ENCODE measurements around the gene PCDH11Y. TPM values are rescaled to one million over a fixed set of nuclear protein-coding genes. Genes with fewer than 3 reads are reported as not detected.
"Not testable (repeated sequence)": the region's sequence is repeated elsewhere in the genome, so short reads cannot be mapped to it uniquely, and the experiment has no call there.

The PCDH11Y gene
- total and polyA plus RNA-seq, 2 experiments from 2014 or later: 4.3 to 5.0 TPM

DNA sequence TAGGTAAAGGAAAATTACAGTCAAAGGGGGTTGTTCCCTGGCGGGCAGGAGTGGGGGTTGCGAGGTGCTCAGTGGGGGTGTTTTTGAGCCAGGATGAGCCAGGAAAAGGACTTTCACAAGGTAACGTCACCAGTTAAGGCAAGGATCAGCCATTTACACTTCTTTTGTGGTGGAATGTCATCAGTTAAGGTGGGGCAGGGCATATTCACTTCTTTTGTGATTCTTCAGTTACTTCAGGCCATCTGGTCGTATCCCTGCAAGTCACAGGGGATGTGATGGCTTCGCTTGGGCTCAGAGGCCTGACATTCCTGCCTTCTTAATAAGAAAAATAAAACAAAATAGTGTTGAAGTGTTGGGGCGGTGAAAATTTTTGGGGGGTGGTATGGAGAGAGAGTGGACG is 324.8 kb downstream of the PCDH11Y start:
- not testable (repeated sequence) for H3K4me3 ChIP-seq; H3K9me2 ChIP-seq (ENCODE audit: insufficient read depth); H3K4me1 ChIP-seq (ENCODE audit: insufficient read depth); ATAC-seq; H3K4me2 ChIP-seq; H3K27me3 Mint-ChIP-seq (ENCODE audit: insufficient read depth, low read depth, poor library complexity); H4K20me1 ChIP-seq (replicated peaks; ENCODE audit: insufficient read depth); H3K9me3 Mint-ChIP-seq; H3K36me3 ChIP-seq (ENCODE audit: insufficient read depth); H3K27me3 ChIP-seq (ENCODE audit: insufficient read depth); H2AFZ ChIP-seq; H3F3A ChIP-seq (replicated peaks; ENCODE audit: low read depth)
- peak; percentile 30; the same call in 1 of the 2 replicates for TF ChIP-seq POLR2AphosphoS5 (IDR thresholded peaks at IDR 0.05; ENCODE audit: low read depth)
- TF ChIP-seq NANOG (IDR thresholded peaks at IDR 0.05; ENCODE audit: borderline replicate concordance): peak; percentile 45; the same call in 1 of the 2 replicates
- peak; percentile 38; the same call in 1 of the 2 replicates for TF ChIP-seq CREB1 (CRISPR knock-in tag; IDR thresholded peaks at IDR 0.05; ENCODE audit: low read depth)
- peaks cover 16% of the 10 kb centered on the region for H3K4me1 Mint-ChIP-seq
- peaks cover 18% of the 10 kb centered on the region for H3K79me2 ChIP-seq (replicated peaks; ENCODE audit: insufficient read depth)
- H3K36me3 Mint-ChIP-seq (ENCODE audit: low read depth): peaks cover 25% of the 10 kb centered on the region
- peak overlapping the region; percentile 95 for H3K27ac ChIP-seq (ENCODE audit: low read depth)
- peak; percentile 27 for DNase-seq (ENCODE audit: low spot score)
- H3K27ac Mint-ChIP-seq: peak overlapping the region; percentile 98
- 0 out of 3 replicates have a peak overlapping the region, but pooled peaks have one; percentile 11 for H3K4me3 Mint-ChIP-seq

- not testable (repeated sequence) for H3K27me3 ChIP-seq (ENCODE audit: insufficient read depth); H3K4me1 ChIP-seq (ENCODE audit: insufficient read depth); H3K36me3 ChIP-seq (ENCODE audit: insufficient read depth); H3K4me2 ChIP-seq; H3F3A ChIP-seq (replicated peaks; ENCODE audit: low read depth); H3K79me2 ChIP-seq (replicated peaks; ENCODE audit: insufficient read depth); H3K4me3 Mint-ChIP-seq; H2AFZ ChIP-seq; H3K9me2 ChIP-seq (ENCODE audit: insufficient read depth); H3K4me1 Mint-ChIP-seq; H3K4me3 ChIP-seq; H3K9me3 Mint-ChIP-seq; H4K20me1 ChIP-seq (replicated peaks; ENCODE audit: insufficient read depth); DNase-seq (ENCODE audit: low spot score); H3K27ac Mint-ChIP-seq; H3K27ac ChIP-seq (ENCODE audit: low read depth); H3K27me3 Mint-ChIP-seq (ENCODE audit: insufficient read depth, low read depth, poor library complexity); ATAC-seq
- H3K36me3 Mint-ChIP-seq (ENCODE audit: low read depth): peaks cover 14% of the 10 kb centered on the region; the same call in 2 of the 3 replicates
These were observed 342.1 kb downstream of the PCDH11Y start for GRCh38 chrY:5342220-5342619.

- not testable (repeated sequence) for H3K9me3 Mint-ChIP-seq; H3F3A ChIP-seq (replicated peaks; ENCODE audit: low read depth); H3K4me1 ChIP-seq (ENCODE audit: insufficient read depth); H3K4me1 Mint-ChIP-seq; ATAC-seq; DNase-seq (ENCODE audit: low spot score); H3K4me3 Mint-ChIP-seq; H3K79me2 ChIP-seq (replicated peaks; ENCODE audit: insufficient read depth); H3K36me3 ChIP-seq (ENCODE audit: insufficient read depth); H3K4me3 ChIP-seq; H4K20me1 ChIP-seq (replicated peaks; ENCODE audit: insufficient read depth); H3K27me3 ChIP-seq (ENCODE audit: insufficient read depth); H2AFZ ChIP-seq; H3K9me2 ChIP-seq (ENCODE audit: insufficient read depth); H3K4me2 ChIP-seq; H3K27ac ChIP-seq (ENCODE audit: low read depth); H3K36me3 Mint-ChIP-seq (ENCODE audit: low read depth); H3K27ac Mint-ChIP-seq; H3K27me3 Mint-ChIP-seq (ENCODE audit: insufficient read depth, low read depth, poor library complexity)
These were observed 543.6 kb downstream of the PCDH11Y start for GRCh38 chrY:5543705-5544104.

DNA sequence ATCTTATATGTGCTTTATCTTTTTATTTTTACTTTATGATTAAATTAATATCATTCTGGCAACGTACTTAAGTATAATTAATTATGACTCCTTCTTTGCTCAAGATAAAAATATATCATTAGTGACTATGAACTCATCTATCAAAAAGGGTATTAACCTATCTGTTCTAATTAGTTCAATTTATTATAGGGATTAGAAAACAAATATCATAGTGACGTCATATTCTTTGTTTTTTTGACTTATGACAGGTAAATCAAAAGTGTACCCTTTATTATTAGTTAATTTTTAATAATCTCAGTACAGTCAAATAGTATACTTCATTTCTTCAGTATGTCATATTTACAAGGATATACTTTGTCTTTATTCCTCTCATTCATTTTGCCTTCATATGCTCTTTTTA is 638.5 kb downstream of the PCDH11Y start:
- not testable (repeated sequence) for H3K4me3 ChIP-seq; H3K4me1 Mint-ChIP-seq; H3K79me2 ChIP-seq (replicated peaks; ENCODE audit: insufficient read depth); H3K36me3 Mint-ChIP-seq (ENCODE audit: low read depth); H2AFZ ChIP-seq; H3K9me2 ChIP-seq (ENCODE audit: insufficient read depth); H3K27me3 Mint-ChIP-seq (ENCODE audit: insufficient read depth, low read depth, poor library complexity); H3K4me3 Mint-ChIP-seq; H3K4me2 ChIP-seq; H3K9me3 Mint-ChIP-seq; ATAC-seq; H3K27me3 ChIP-seq (ENCODE audit: insufficient read depth); H3K36me3 ChIP-seq (ENCODE audit: insufficient read depth); H4K20me1 ChIP-seq (replicated peaks; ENCODE audit: insufficient read depth); DNase-seq (ENCODE audit: low spot score); H3K27ac Mint-ChIP-seq; H3K27ac ChIP-seq (ENCODE audit: low read depth); H3K4me1 ChIP-seq (ENCODE audit: insufficient read depth); H3F3A ChIP-seq (replicated peaks; ENCODE audit: low read depth)

- not testable (repeated sequence) for H4K20me1 ChIP-seq (replicated peaks; ENCODE audit: insufficient read depth); ATAC-seq; H3K9me2 ChIP-seq (ENCODE audit: insufficient read depth); H3K27ac Mint-ChIP-seq; H2AFZ ChIP-seq; H3K27ac ChIP-seq (ENCODE audit: low read depth); H3K4me2 ChIP-seq; H3K27me3 ChIP-seq (ENCODE audit: insufficient read depth); H3K4me3 Mint-ChIP-seq; H3K9me3 Mint-ChIP-seq; H3K36me3 Mint-ChIP-seq (ENCODE audit: low read depth); H3K27me3 Mint-ChIP-seq (ENCODE audit: insufficient read depth, low read depth, poor library complexity); H3K4me1 ChIP-seq (ENCODE audit: insufficient read depth); H3K36me3 ChIP-seq (ENCODE audit: insufficient read depth); H3F3A ChIP-seq (replicated peaks; ENCODE audit: low read depth); DNase-seq (ENCODE audit: low spot score); H3K4me1 Mint-ChIP-seq; H3K4me3 ChIP-seq; H3K79me2 ChIP-seq (replicated peaks; ENCODE audit: insufficient read depth)
These were observed 679.2 kb downstream of the PCDH11Y start for GRCh38 chrY:5679265-5679664.
